ENCODE data around the gene IFI16.
A peak's percentile ranks its signal among the peaks of the same experiment; 100 is the strongest.
"Not testable (repeated sequence)": the region's sequence is repeated elsewhere in the genome, so short reads cannot be mapped to it uniquely, and the experiment has no call there.

IFI16 gene

DNA sequence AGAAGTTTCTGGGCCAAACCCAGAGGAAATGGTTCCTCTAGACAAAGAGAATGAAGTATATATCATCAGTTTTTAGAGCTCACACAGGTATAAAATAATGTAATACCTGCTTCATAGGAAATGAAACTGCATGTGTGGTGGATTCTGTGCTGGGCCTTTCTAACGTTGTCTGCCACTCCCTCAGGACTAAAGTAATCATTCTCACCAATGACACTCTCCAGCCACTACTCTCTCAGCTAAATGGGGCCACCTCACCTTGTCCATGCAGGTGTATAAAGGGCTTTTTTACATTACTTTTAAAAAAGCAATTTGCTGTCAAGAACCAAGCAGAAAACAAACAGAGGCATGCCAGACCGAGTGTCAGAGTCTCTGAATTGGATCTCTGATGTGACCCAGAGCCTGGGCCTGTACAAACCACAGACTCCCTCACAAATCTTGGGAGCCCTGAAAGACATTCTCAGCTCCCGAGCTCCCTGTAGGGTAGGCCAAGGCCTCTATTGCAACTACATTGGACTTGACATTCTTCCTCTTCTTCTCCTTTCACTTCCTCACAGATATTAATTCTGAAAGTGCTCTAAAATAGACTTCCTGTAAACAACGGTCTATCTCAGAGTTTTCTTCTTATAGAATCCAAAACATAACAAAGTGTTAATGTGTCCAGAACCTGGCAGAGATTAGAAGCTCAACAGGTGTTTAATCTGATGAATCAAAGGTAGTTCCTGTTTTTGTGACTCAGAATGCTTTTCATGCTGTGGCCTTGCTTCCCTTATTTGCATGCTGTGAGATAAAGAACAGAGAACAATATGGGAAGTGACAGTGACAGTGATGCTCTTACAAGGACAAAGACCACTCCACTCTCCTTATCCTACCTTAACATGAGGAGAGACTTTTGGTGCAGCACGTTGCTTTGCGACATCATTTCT lies 58.3 kb downstream of the IFI16 start:
- FAIRE-seq: no peak

DNA sequence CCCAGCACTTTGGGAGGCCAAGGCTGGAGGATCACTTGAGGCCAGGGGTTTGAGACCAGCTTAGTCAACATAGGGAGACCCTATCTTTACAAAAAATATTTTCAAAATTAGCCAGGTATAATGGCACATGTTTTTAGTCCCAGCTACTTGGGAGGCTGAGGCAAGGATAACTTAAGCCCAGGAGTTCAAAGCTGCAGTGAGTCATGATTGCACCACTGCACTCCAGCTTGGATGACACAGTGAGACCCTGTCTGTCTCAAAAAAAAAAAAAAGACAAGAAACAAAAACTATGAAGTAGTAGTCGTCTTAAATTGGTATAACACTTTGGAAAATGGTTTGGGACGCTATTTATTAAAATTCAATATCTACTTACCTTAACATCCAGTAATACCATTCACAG lies 59.2 kb downstream of the IFI16 start:
- no peak for FAIRE-seq

DNA sequence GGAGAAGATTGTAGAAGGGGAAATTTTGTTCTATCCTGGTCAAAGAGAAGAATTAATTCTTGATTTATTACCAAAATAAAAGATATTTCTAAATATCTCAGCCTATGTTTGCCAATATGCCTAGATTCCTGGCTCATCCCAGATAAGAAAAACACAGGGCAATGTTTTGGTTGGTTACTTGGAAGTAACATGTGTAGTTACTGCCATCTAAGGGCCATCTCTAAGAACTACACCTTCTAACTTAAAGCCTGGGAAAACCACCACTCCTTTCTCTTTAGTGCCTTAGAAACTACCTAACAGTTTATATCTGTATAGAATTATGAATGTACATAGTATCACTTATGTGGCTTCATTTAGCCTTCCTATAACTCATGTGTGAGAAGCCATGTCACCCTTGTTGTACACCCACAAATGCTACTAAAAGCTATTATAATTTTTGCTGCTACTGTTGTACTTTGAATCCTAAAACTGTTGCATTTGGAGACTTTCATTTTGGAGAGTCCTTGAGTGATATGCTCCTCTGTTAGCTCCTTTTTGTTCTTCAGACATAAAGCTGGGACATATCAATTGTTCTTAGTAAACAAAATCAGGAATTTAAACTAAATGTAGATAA lies 62.4 kb downstream of the IFI16 start:
- peak; percentile 30 for FAIRE-seq

DNA sequence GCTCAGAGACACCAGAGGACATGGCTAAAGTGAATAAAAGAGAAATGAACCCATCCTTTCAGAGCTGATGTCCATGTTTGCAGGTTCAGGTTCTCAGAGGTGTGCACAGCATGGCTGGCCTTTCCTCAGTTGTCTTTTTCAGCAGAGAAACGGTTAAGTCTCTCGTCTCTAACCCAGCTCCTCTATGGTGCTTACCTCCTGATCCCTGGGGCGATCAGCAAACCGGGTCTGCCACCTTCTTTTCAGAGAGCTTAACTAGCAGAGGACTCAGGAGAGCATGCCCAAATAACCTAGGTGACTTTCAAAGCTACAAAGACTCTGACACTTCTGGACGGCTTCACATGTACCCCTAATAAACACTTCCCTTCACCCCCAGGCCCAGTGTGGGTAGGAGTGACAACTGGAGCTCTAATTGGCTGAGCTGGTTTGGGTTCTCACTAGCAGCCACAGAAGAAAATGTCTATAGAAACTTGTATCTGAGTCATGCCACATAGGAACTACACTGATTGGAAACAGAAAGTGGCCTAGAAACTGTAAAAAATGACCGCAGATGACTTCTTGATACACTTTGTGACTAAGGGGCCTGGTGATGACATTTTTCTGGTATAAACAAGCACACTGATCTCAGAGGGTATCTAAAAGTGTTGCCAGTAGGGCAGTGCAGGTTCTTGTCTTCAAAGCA lies 66.9 kb downstream of the IFI16 start, which contains the start of gene AIM2:
Gene AIM2, minus strand, starts transcription at position 329 of the 682 bp plus-strand sequence. CDS start 3,267 bp downstream, outside the sequence.
- FAIRE-seq: no peak

DNA sequence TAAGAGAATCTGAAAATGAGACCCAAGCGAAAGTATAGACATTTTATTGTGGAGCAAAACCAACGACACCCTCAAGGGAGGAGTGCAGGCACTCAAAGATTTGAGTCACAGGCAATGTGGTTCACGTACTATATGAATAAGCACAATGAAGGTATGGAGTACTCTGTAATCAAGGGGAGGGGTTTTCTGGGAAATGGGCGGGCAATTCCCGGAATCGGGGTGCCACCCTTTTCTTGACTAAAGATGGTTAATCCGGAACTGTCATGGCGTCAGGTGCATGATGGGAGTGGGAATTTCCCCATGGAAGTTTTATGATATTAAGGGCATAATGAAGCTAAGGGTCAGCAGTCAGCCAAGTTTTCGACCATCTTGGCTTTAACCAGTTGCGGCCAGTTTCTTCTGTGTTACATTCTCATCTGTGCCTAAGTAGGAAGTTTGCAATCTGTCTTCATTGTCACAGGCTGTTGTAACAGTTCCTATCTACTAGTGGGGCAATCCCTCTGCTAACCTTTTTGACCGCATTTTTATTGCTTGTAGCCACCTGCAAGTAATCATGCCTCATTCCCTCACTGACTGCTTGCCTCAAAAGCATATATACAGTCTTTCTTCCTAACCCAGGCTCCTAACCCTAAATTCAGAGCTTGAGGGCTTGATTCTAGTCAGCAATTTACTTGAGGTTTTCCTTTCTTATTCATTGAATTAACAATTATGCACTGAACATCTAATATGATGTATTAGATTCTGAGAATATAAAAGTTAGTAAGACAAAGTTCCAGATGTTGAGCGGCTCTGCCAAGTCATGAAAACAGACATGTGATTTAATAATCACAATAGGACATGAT lies 67.6 kb downstream of the IFI16 start:
- no peak for FAIRE-seq

DNA sequence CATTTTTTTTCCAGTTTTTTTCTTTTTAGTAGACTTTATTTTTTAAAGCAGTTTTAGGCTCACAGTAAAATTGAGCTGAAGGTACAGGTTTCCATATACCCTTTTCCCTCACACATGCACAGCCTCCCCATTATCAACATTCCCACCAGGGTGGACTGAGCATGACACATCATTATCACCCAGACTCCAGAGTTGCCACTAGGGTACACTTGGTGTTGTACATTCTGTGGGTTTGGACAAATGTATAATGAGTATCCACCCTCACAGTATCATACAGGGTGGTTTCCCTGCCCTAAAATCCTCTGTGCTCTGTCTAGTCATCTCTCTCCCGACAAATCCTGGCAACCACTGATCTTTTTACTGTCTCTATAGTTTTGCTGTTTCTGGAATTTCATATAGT lies 69.8 kb downstream of the IFI16 start:
- FAIRE-seq: no peak

DNA sequence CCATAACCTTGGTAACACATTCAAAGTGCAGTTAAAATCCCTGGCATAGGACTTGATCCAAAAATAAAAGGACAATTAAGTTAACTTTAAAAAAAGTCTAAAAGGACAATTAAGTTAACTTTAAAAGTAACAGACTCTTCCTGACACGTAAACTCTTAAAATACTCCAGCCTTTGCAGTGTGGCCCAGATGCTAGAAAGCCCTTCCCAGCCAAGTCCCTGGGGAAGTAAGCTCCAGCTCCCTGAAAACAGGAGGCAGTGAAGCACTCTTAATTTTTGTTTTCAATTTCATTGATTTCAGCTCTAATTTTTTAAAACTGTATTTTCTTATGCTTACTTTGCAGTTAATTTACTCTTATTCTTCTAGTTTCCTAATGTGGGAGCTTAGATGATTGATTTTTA lies 71.9 kb downstream of the IFI16 start:
- no peak for FAIRE-seq

DNA sequence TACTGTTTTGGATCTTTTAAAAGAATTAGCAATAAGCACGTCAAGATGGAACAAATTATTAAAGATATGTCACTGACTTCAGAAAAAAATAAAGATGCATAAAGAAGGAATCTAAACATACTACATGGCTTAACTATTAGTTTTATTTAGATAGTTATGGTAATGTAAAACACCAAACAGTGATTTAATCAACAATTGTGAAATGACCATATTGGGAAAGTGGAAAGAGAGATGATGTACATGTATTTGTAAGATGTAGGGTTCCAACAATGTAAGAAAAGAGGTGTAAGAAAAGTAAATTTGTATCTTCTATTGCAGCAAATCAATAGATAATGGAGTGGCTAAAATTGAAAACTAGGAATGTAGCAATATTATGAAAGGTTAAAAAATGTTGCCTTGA lies 73.3 kb downstream of the IFI16 start:
- no peak for FAIRE-seq

DNA sequence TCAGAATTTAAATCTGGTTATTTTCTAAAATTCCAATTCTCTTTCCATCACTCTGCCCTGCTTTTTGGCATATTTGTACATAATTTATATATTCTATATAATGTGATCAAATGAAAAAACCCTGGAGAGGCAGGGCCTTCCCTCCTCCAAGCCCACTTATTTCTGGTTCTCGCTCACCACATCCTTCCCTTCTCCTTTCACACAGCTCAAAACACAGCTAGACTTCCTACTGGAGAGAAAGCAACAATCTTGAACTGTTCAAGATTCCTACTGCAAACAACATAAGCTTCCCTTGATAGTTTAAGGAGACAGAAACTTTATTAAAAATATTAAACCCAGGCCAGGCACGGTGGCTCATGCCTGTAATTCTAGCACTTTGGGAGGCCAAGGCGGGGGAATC lies 74.4 kb downstream of the IFI16 start:
- FAIRE-seq: no peak

DNA sequence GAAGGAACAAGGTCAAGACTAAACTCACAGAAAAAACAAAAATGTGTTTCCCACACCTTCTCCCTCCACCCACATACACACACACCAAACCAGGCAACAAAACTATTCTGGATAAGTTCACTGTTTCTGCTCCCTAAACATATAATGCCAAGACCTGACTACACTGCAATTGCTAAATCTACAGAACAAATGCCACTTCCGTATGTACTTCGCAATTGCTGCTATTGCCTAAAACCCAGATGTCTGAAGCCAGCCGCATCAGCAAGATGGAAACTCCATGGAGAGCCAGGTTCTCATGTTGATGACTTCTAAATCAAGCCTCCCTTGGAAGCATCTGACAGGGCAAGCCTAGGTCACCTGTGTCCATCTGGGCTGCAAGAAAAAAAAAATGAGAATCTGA lies 75.2 kb downstream of the IFI16 start:
- no peak for FAIRE-seq

DNA sequence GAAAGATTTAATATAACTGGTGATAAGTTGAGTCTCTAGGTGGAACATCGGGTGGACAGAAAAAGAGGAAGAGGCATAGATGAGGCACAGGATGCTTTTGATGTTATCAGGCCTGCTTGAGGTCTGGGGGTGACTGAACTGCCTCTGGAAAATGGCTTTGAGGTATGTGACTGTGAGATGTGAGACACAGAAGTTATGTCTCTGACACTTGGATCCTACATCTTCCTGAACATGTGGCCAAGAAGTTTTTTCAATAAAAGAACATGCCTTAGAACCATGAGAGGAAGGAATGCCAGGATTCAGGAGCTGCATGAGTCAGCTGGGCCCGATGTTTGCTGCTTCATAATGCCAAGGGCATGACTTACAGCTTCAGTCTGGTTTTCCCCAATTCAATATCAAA lies 78.3 kb downstream of the IFI16 start:
- no peak for FAIRE-seq

DNA sequence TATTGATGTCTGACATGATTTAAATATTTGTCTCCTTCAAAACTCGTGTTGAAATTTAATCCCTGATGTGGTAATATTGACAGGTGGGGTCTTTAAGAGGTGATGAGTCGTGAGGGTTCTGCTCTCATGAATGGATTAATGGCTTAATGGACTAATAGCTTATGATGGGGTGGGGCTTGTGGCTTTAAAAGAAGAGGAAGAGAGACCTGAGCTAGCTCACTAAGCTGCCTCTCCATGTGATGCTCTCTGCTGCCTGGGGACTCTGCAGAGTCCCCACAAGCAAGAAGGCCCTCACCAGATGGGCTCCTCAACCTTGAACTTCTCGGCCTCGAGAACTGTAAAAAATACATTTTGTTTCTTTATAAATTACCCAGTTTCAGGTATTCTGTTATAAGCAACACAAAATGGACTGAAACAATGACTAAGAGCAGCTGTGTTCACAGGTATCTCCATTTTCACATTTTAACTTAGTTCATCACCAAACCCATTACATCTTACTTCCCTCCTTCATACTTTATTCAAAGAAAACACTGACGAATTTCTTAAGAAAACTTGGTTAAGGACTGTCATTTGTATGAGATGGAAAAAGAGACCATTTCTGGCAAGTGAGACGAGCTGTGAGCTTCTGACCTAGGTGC lies 79.0 kb downstream of the IFI16 start:
- no peak for FAIRE-seq

DNA sequence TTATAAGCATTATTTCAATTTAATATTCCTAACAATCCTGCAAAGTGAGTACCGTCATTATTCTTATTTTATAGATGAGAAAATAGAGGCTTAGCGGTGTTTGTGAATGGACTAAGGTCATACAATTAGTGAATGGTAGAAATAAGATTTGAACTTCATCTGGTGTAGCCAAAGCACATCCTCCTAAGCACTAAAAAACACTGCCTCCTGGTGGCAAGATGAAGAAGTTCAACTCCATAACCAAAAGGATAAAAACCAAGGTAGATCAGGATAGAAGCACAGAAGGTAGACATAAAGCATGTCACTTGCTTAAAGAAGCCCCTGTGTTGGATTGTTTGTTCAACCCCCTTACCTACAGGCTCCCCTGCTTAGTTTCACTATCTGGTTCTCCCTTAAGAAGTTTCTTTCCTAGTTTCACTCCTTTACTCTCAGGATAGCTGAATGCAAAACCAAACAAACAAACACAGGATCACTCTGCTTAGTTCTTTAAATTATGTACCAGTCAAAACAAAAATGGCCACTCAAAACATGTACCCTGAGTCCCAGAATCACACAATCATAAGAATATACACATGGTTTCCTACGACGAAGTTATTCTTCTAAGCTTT lies 79.6 kb downstream of the IFI16 start:
- no peak for FAIRE-seq

DNA sequence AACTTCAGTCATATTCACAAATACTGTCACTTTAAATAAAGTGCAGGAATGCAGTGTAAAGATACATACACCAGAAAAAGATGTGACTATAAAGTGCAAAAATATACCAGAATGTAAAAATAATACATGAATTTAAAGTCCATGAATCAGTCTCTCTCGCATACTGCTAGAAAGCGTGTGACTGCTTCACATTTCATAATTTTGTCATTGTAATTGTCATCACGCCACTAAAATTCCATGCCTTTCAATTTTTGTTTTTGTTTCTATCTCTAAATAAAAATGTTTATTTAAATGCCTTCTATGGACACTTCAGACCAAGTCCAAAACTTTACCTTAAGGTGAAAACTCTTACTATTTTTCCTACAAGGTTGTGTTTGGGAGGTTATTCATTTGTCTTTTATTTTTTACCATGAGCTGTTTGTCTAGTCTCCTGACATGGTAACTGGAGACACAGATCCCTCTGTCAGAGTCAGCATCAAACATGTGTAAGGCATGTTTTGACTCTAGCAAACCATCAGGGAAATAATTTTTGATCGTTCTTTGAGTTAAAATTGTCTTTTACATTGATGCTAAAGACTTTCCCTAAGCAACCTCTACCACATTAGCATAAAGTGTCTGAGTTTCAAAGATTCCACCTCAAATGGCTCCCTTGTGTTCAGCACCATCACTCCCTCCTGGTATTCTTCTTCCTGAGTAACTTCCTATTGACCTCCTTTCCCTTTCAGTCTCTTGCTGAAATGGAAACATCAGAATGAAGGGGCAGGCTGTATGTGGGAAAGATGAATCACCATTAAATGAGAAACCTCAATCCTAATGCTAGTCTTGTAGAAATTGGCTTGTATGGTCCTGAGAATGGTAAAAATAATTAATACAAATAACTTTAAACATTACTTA lies 80.8 kb downstream of the IFI16 start:
- no peak for FAIRE-seq

DNA sequence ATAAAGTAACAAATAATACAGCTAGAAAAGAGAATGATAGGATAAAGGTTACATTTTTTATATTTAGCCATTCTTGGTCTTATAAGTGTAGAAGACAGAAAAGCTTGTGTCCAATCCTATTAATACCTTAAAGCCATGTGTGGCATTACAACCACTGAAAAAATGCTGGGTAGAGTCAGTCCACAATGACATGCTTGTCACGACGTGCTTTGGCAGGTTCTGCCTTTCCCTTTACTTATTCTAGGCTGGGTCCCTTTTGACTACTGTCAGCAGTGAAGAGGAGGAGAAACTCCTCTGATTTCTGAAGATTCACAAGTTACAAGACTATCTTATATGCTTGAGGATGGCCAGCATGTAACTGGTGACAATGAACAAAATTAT lies 81.5 kb downstream of the IFI16 start:
- no peak for FAIRE-seq

DNA sequence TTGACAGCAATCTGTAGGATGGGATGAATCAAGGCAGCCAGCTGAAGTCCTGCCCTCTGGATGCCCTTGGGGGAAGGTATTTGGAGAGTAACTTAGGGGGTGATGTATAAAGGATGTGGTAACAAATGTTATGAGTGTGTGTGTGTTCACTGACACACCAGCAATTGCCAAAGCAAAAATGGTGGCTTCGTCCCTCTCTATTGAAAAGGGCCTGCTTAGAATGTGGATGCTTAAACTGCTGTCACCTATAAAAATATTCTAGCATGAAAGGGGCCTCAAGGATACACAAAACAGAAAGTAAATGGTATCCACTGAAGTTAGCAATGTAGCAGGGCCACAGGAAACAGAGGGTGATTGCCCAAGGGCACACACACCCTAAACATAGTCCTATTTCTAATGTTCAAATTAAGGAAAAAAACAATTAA lies 81.9 kb downstream of the IFI16 start:
- FAIRE-seq: no peak

DNA sequence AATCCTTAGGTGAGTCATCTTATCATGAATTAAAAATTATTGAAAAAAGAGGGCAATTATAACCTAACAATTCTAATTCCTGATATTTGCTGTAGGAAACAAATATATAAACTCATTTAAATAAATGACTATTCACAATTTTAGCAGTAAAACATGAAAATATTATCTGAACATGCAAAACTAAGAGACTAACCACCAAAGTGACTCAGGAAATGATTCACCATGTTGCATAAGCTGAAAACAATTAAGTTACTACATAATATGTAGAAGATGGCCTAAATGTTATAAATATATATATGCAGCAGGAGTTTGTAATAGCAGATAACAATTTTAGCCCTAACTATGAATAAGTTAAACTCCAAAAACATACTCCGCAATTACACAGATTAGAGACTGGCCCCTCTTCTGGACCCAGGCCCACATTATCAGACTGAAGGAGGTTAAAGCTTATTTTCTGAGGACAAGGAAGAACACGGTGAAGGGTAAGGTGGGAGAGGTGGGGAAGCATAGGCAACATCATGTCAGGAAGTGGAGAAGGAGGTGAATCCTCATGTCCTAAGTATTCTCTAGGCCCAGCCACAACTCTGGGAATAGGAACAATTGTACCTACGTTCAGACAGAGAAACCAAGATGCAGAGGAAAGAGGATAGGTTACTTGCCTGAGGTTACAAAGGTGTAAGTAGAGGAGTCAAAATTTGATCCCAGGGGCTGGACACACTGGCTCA lies 82.5 kb downstream of the IFI16 start:
- FAIRE-seq: no peak

DNA sequence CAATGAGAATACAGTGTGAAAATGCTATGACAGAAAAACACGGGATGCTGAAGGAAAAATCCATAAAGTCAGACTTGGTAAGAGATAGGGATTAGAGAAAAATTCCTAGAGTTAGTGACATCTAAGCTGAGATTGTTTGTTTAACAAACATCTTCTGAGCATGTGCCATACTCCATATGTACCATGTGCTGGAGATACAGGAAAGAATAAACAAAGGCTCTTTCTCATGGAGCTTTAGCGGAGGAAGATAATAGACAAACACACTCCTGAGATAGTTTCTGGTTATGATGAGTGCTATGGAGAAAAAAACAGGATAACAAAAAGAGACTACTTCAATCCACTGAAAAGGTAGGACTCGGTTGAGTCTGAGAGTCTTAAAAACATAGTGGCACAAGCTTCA lies 88.9 kb downstream of the IFI16 start:
- no peak for FAIRE-seq

DNA sequence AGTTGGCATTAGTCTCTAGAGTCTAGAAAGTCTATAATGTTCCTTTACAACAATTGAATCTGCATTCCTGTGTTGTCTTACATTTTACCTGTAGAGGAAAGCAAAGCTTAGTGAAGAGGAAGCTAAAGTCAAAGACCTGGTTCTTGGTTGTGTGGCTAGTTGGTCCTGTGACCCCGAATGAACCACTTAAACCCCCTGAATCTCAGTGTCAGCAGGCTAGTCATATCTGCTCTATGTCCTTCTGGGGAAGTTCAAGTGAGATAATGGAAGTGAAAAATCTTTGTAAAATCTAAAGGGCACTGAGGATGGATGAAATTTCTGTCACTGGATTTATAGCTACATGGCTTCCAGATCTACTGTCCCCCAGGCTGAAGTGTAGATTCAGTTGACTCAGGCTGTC lies 90.9 kb downstream of the IFI16 start:
- FAIRE-seq: no peak

DNA sequence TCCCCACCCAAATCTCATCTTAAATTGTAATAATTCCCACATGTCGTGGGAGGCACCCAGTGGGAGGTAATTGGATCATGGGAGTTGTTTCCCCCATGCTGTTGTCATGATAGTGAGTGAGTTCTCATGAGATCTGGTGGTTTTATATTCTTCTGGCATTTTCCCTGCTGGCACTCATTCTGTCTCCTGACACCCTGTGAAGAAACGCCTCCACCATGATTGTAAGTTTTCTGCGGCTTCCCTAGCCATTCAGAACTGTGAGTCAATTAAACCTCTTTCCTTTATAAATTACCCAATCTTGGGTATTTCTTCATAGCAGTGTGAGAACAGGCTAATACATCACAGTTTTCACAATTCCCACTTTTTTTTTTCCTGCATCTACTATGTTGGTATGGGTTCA lies 93.3 kb downstream of the IFI16 start:
- FAIRE-seq: not testable (repeated sequence)

Data from islet of Langerhans (tissue), 1 donor.